T follicular helper cell (primary cell): ENCODE measurements around the gene CDH4.

ENCODE experiments used
- DNase-seq: peaks from one replicate; pipeline ENCODE4 v3.0.0-alpha.2; 2020; ENCODE audit warnings: low read depth

Gene CDH4

GRCh38 chr20:61657721-61658377, 405.8 kb downstream of the CDH4 start:
- DNase-seq, result no peak

GRCh38 chr20:61658563-61658962, 406.5 kb downstream of the CDH4 start:
- no peak for DNase-seq

- DNase-seq, result no peak
These were observed 407.4 kb downstream of the CDH4 start for GRCh38 chr20:61659246-61659993.

- DNase-seq, result no peak
These were observed 407.9 kb downstream of the CDH4 start for GRCh38 chr20:61659994-61660346.

GRCh38 chr20:61660559-61660958, 408.5 kb downstream of the CDH4 start:
- DNase-seq, result no peak

GRCh38 chr20:61661025-61661424, 409.0 kb downstream of the CDH4 start:
- no peak for DNase-seq

GRCh38 chr20:61661583-61661982, 409.5 kb downstream of the CDH4 start:
- DNase-seq, result no peak

- no peak for DNase-seq
These were observed 410.3 kb downstream of the CDH4 start for GRCh38 chr20:61662226-61662967.

- DNase-seq, result no peak
These were observed 410.9 kb downstream of the CDH4 start for GRCh38 chr20:61662968-61663331.

- no peak for DNase-seq
These were observed 411.7 kb downstream of the CDH4 start for GRCh38 chr20:61663521-61664425.

- no peak for DNase-seq
These were observed 412.7 kb downstream of the CDH4 start for GRCh38 chr20:61664556-61665320.

GRCh38 chr20:61665528-61666470, 413.7 kb downstream of the CDH4 start:
- no peak for DNase-seq

GRCh38 chr20:61666471-61666832, 414.4 kb downstream of the CDH4 start:
- no peak for DNase-seq

GRCh38 chr20:61667056-61667792, 415.2 kb downstream of the CDH4 start:
- DNase-seq, result no peak

- no peak for DNase-seq
These were observed 416.1 kb downstream of the CDH4 start for GRCh38 chr20:61668065-61668650.

- no peak for DNase-seq
These were observed 416.9 kb downstream of the CDH4 start for GRCh38 chr20:61668771-61669503.

GRCh38 chr20:61670274-61670673, 418.2 kb downstream of the CDH4 start:
- DNase-seq, result no peak

- DNase-seq, result no peak
These were observed 419.5 kb downstream of the CDH4 start for GRCh38 chr20:61671559-61671958.
